NCI-H1694 (cell line): Measurements from ENCODE around the gene NFIA.

ENCODE experiments used
- DNase-seq: peaks from one replicate; lab custom pipeline; 2025; lab: John Stamatoyannopoulos, UW

NFIA gene

GRCh38 chr1:61297887-61298286, 215.5 kb downstream of the NFIA start:
- DNase-seq: no peak

- no peak for DNase-seq
Observed at GRCh38 chr1:61299463-61299862, 217.1 kb downstream of the NFIA start.

GRCh38 chr1:61300899-61301298, 218.5 kb downstream of the NFIA start:
- no peak for DNase-seq

GRCh38 chr1:61301824-61302657, 219.7 kb downstream of the NFIA start:
- DNase-seq: no peak

GRCh38 chr1:61307422-61308142, 225.2 kb downstream of the NFIA start:
- no peak for DNase-seq

- no peak for DNase-seq
Observed at GRCh38 chr1:61310057-61310456, 227.7 kb downstream of the NFIA start.

- DNase-seq: no peak
Observed at GRCh38 chr1:61310538-61310937, 228.2 kb downstream of the NFIA start.

- no peak for DNase-seq
Observed at GRCh38 chr1:61313906-61314422, 231.6 kb downstream of the NFIA start.

- no peak for DNase-seq
Observed at GRCh38 chr1:61315011-61315410, 232.7 kb downstream of the NFIA start.

GRCh38 chr1:61316493-61316892, 234.1 kb downstream of the NFIA start:
- DNase-seq: no peak

- no peak for DNase-seq
Observed at GRCh38 chr1:61318319-61319125, 236.2 kb downstream of the NFIA start.

GRCh38 chr1:61320575-61320974, 238.2 kb downstream of the NFIA start:
- no peak for DNase-seq

GRCh38 chr1:61322008-61322744, 239.8 kb downstream of the NFIA start:
- no peak for DNase-seq

GRCh38 chr1:61322769-61323168, 240.4 kb downstream of the NFIA start:
- DNase-seq: no peak

- DNase-seq: no peak
Observed at GRCh38 chr1:61323681-61324328, 241.4 kb downstream of the NFIA start.

- DNase-seq: no peak
Observed at GRCh38 chr1:61326713-61327112, 244.4 kb downstream of the NFIA start.

- no peak for DNase-seq
Observed at GRCh38 chr1:61327436-61327835, 245.1 kb downstream of the NFIA start.

GRCh38 chr1:61329556-61329955, 247.2 kb downstream of the NFIA start:
- DNase-seq: no peak

- no peak for DNase-seq
Observed at GRCh38 chr1:61330018-61330417, 247.7 kb downstream of the NFIA start.

GRCh38 chr1:61330571-61330970, 248.2 kb downstream of the NFIA start:
- DNase-seq: no peak

- DNase-seq: no peak
Observed at GRCh38 chr1:61332196-61332753, 249.9 kb downstream of the NFIA start.
